Measurements from ENCODE around the gene IFT74.

- TF ChIP-seq POLR2AphosphoS5 (IDR thresholded peaks at IDR 0.05) (peak; percentile 84 to 88), POLR2A (IDR thresholded peaks at IDR 0.05; ENCODE audit: low read depth) (peak; percentile 30), CTCF (IDR thresholded peaks at IDR 0.05) (peak in 2 of 3 experiments; percentile 9 to 31), EP300 (IDR thresholded peaks at IDR 0.05) (no peak)
Observed at GRCh38 chr9:26946753-26947727, 9.2 kb upstream of the IFT74 start, which contains the start of gene PLAA.
